ENCODE data around the gene SH3RF3.
"Not testable (repeated sequence)": the region's sequence is repeated elsewhere in the genome, so short reads cannot be mapped to it uniquely, and the experiment has no call there.

GRCh38 chr2:109536556-109536955, 407.6 kb downstream of the SH3RF3 start:
- TF ChIP-seq NRF1 (conservative IDR thresholded peaks at IDR 0.05; ENCODE audit: low read depth, low read length); CTCF (IDR thresholded peaks at IDR 0.05 in 2 of 3, conservative IDR thresholded peaks at IDR 0.05 in 1 of 3; ENCODE audit: control insufficient read depth in 2 of 3, extremely low read depth in 1 of 3, insufficient read depth in 1 of 3, low read depth in 3 of 3, low read length in 3 of 3); CREB1 (IDR thresholded peaks at IDR 0.05; ENCODE audit: low read depth); MYC (IDR thresholded peaks at IDR 0.05; ENCODE audit: insufficient read depth, insufficient read length, insufficient replicate concordance, low read length, severe bottlenecking): not testable (repeated sequence)

Data from GM12878 (cell line).